ENCODE results near the gene OR52E1. TPM values are rescaled to one million over a fixed set of nuclear protein-coding genes. Genes with fewer than 3 reads are reported as not detected.

OR52E1 gene
- total and polyA plus RNA-seq, 2 of the 4 experiments (the other 2 are of a cell fraction): not detected

- no TSS peak for BruUV-seq (replicated peaks)
- no peak overlapping the region for H3K18ac ChIP-seq (ENCODE audit: low read depth, low read length)
- H4K91ac ChIP-seq (ENCODE audit: insufficient read depth, low read depth, low read length): no peak overlapping the region
- no peak overlapping the region for H3K14ac ChIP-seq (replicated peaks; ENCODE audit: low read depth, low read length)
- H3K4ac ChIP-seq (ENCODE audit: low read depth, low read length): no peak overlapping the region
- ATAC-seq (ENCODE audit: low read depth): no peak
- intact Hi-C loops (cut with micrococcal nuclease): no loop called here
- no peak overlapping the region for H3K4me3 ChIP-seq (ENCODE audit: insufficient read depth, low read depth, low read length)
- dilution Hi-C loops (cut with HindIII; ENCODE audit: low sequenced_read_pairs, unreplicated experiment): no loop called here
- no peak for DNase-seq
- POLR2A ChIA-PET (ENCODE audit: unreplicated experiment): no interaction called here
- H3K4me2 ChIP-seq (ENCODE audit: low read depth, low read length): no peak overlapping the region
- no peak overlapping the region for H4K8ac ChIP-seq (ENCODE audit: low read depth in 2 of 2, low read length in 2 of 2)
- no peaks in the 10 kb centered on the region for H3K4me1 ChIP-seq (ENCODE audit: control insufficient read depth, insufficient read depth, low read length)
- H3K9me3 ChIP-seq (ENCODE audit: control insufficient read depth, insufficient read depth, low read length): no peaks in the 10 kb centered on the region
- no peak overlapping the region for H2BK5ac ChIP-seq (ENCODE audit: low read depth, low read length, poor library complexity, severe bottlenecking)
- H3K56ac ChIP-seq (ENCODE audit: extremely low read depth, insufficient read depth, low read length): no peak overlapping the region
- no peak overlapping the region for H3K9ac ChIP-seq (ENCODE audit: low read depth, low read length)
- no peaks in the 10 kb centered on the region for H4K20me1 ChIP-seq (ENCODE audit: insufficient read depth, low read length)
- no peaks in the 10 kb centered on the region for H3K9me1 ChIP-seq (ENCODE audit: insufficient read depth, low read length)
- H2BK20ac ChIP-seq (ENCODE audit: low read depth, low read length): no peak overlapping the region
- no peak overlapping the region for H2BK15ac ChIP-seq (ENCODE audit: low read depth, low read length)
- H3K27ac ChIP-seq (ENCODE audit: insufficient read depth, low read length): no peak overlapping the region
- no peak overlapping the region for H2AK9ac ChIP-seq (replicated peaks; ENCODE audit: low read depth, low read length, poor library complexity)
- in situ Hi-C loops (cut with MboI; ENCODE audit: low sequenced_read_pairs): no loop called here
- CTCF ChIA-PET: interaction anchor here (0.6 kb wide), 1 partner anchor 20 kb away, joined by 3 read pairs; no protein-coding TSS in a partner anchor
- H3K79me1 ChIP-seq (ENCODE audit: low read depth in 1 of 2, low read length in 2 of 2): no peaks in the 10 kb centered on the region
- H2BK120ac ChIP-seq (ENCODE audit: low read depth, low read length): no peak overlapping the region
- no peak overlapping the region for H2AK5ac ChIP-seq (ENCODE audit: low read depth, low read length)
- H4K5ac ChIP-seq (ENCODE audit: low read depth, low read length): no peak overlapping the region
- no peak overlapping the region for H2AFZ ChIP-seq (replicated peaks; ENCODE audit: low read length, poor library complexity)
- H3K27me3 ChIP-seq (ENCODE audit: control insufficient read depth, insufficient read depth, low read length): 0 out of 2 replicates have a peak, but pooled peaks cover 2% of the 10 kb centered on the region
- H3K36me3 ChIP-seq (ENCODE audit: control insufficient read depth, insufficient read depth, low read length): no peaks in the 10 kb centered on the region
- TF ChIP-seq MAZ (IDR thresholded peaks at IDR 0.05; ENCODE audit: borderline replicate concordance, low read depth, low read length) (no peak), MXI1 (IDR thresholded peaks at IDR 0.05; ENCODE audit: borderline replicate concordance, low read depth, low read length) (no peak), MAFK (IDR thresholded peaks at IDR 0.05; ENCODE audit: low read depth, low read length) (no peak), FOS (IDR thresholded peaks at IDR 0.05; ENCODE audit: low read depth, low read length) (no peak), RFX5 (IDR thresholded peaks at IDR 0.05; ENCODE audit: low read depth, low read length) (no peak), SMC3 (IDR thresholded peaks at IDR 0.05; ENCODE audit: low read depth, low read length) (no peak), RCOR1 (IDR thresholded peaks at IDR 0.05; ENCODE audit: insufficient replicate concordance, low read length) (no peak), NFE2L2 (IDR thresholded peaks at IDR 0.05; ENCODE audit: low read depth, low read length) (no peak), RAD21 (IDR thresholded peaks at IDR 0.05; ENCODE audit: low read length) (no peak), POLR2A (IDR thresholded peaks at IDR 0.05; ENCODE audit: low read depth, low read length) (no peak), CEBPB (IDR thresholded peaks at IDR 0.05; ENCODE audit: low read depth, low read length) (no peak), BHLHE40 (IDR thresholded peaks at IDR 0.05; ENCODE audit: low read depth, low read length) (no peak), USF2 (IDR thresholded peaks at IDR 0.05; ENCODE audit: low read depth, low read length) (no peak)
- TF ChIP-seq, protein P1, sequence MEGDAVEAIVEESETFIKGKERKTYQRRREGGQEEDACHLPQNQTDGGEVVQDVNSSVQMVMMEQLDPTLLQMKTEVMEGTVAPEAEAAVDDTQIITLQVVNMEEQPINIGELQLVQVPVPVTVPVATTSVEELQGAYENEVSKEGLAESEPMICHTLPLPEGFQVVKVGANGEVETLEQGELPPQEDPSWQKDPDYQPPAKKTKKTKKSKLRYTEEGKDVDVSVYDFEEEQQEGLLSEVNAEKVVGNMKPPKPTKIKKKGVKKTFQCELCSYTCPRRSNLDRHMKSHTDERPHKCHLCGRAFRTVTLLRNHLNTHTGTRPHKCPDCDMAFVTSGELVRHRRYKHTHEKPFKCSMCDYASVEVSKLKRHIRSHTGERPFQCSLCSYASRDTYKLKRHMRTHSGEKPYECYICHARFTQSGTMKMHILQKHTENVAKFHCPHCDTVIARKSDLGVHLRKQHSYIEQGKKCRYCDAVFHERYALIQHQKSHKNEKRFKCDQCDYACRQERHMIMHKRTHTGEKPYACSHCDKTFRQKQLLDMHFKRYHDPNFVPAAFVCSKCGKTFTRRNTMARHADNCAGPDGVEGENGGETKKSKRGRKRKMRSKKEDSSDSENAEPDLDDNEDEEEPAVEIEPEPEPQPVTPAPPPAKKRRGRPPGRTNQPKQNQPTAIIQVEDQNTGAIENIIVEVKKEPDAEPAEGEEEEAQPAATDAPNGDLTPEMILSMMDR (conservative IDR thresholded peaks at IDR 0.05; ENCODE audit: low read depth, low read length): no peak
- TF ChIP-seq, protein P2, sequence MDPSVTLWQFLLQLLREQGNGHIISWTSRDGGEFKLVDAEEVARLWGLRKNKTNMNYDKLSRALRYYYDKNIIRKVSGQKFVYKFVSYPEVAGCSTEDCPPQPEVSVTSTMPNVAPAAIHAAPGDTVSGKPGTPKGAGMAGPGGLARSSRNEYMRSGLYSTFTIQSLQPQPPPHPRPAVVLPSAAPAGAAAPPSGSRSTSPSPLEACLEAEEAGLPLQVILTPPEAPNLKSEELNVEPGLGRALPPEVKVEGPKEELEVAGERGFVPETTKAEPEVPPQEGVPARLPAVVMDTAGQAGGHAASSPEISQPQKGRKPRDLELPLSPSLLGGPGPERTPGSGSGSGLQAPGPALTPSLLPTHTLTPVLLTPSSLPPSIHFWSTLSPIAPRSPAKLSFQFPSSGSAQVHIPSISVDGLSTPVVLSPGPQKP (IDR thresholded peaks at IDR 0.05; ENCODE audit: borderline replicate concordance, low read depth, low read length): no peak
- no peak overlapping the region for H3K23ac ChIP-seq (ENCODE audit: low read depth, low read length)
Observed at GRCh38 chr11:5103066-5103465, 33.7 kb downstream of the OR52E1 start.
